Endothelial cell of umbilical vein (primary cell): ENCODE data around the gene TEKT5.

Source experiments
- EZH2 ChIP-seq: IDR thresholded peaks from 2 replicates; pipeline ENCODE4 v1.6.1; 2012; ENCODE audit warnings: borderline replicate concordance, low read depth, mild to moderate bottlenecking, moderate library complexity, low read length, inconsistent platforms; ENCODE audit not compliant: severe bottlenecking
- JUN ChIP-seq: IDR thresholded peaks from 2 replicates; pipeline ENCODE4 v1.6.1; 2011; ENCODE audit warnings: borderline replicate concordance, low read depth; ENCODE audit not compliant: insufficient read length, insufficient read depth
- MYC ChIP-seq: IDR thresholded peaks from one replicate; pipeline ENCODE4 v1.6.1; 2011; ENCODE audit warnings: mild to moderate bottlenecking, low read depth, low read length
- POLR2A ChIP-seq: IDR thresholded peaks from 2 replicates; pipeline ENCODE4 v1.6.1; 2012; ENCODE audit warnings: low read depth, mild to moderate bottlenecking, control low read depth, low read length
- POLR2AphosphoS5 ChIP-seq: IDR thresholded peaks from 2 replicates; pipeline ENCODE4 v1.6.1; 2012; ENCODE audit warnings: low read depth, mild to moderate bottlenecking, control low read depth, low read length, moderate library complexity; ENCODE audit not compliant: insufficient read depth
- TF ChIP-seq, protein P1 (sequence below), 2 donors: IDR thresholded peaks; 1 replicate in 1 of 2; 2 replicates in 1 of 2; pipeline ENCODE4 v1.5.1; 2011; ENCODE audit warnings: low read length in 2 of 2, mild to moderate bottlenecking in 2 of 2, moderate library complexity in 2 of 2, control low read depth in 1 of 2, inconsistent platforms in 1 of 2, low read depth in 1 of 2; ENCODE audit not compliant: insufficient read depth in 1 of 2; ENCODE audit errors: extremely low read depth in 1 of 2
- TF ChIP-seq, protein P2 (sequence below): IDR thresholded peaks from 2 replicates; pipeline ENCODE4 v1.6.1; 2011; ENCODE audit not compliant: insufficient read depth, insufficient read length

DNA sequence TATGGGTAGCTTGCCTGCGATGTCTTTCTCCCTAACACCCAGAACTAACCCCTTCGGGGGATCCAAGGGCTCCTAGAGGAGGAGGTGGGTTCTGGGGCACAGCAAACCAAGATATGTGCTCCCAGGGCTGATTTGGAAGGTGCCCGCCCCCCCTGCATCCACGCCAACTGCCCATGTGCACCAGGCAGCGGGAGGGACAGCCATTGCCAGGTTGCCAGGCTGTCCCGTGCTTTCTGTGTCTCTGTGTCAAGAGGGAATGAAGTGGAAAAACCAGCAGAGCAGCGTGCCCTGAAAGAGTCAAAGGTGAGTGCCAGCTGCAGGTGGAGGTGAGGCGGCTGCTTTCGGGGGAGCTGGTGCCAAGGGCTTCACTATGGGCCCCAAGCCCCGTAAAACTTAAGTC lies 6.4 kb downstream of the TEKT5 start:
- TF ChIP-seq, protein P1, sequence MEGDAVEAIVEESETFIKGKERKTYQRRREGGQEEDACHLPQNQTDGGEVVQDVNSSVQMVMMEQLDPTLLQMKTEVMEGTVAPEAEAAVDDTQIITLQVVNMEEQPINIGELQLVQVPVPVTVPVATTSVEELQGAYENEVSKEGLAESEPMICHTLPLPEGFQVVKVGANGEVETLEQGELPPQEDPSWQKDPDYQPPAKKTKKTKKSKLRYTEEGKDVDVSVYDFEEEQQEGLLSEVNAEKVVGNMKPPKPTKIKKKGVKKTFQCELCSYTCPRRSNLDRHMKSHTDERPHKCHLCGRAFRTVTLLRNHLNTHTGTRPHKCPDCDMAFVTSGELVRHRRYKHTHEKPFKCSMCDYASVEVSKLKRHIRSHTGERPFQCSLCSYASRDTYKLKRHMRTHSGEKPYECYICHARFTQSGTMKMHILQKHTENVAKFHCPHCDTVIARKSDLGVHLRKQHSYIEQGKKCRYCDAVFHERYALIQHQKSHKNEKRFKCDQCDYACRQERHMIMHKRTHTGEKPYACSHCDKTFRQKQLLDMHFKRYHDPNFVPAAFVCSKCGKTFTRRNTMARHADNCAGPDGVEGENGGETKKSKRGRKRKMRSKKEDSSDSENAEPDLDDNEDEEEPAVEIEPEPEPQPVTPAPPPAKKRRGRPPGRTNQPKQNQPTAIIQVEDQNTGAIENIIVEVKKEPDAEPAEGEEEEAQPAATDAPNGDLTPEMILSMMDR (IDR thresholded peaks at IDR 0.05; ENCODE audit: extremely low read depth in 1 of 2, insufficient read depth in 1 of 2, low read depth in 1 of 2, low read length in 2 of 2) = no peak
- TF ChIP-seq, protein P2, sequence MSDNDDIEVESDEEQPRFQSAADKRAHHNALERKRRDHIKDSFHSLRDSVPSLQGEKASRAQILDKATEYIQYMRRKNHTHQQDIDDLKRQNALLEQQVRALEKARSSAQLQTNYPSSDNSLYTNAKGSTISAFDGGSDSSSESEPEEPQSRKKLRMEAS = no peak
- TF ChIP-seq POLR2AphosphoS5 (no peak), POLR2A (no peak), MYC (no peak), EZH2 (no peak), JUN (no peak)
